HepG2 (cell line): Measurements from ENCODE around the gene EIF5A. TPM values are rescaled to one million over a fixed set of nuclear protein-coding genes. Genes with fewer than 3 reads are reported as not detected.

ENCODE experiments used
- ATAC-seq: fragments of 200-7000 bp; cut with Tn5 transposase; 3 replicates; pipeline ENCODE4 v1.9.1; 2020; ENCODE audit warnings: mild to moderate bottlenecking, moderate library complexity
- BruUV-seq: library from RNA; stranded (reverse); fragments of 400-500 nt; replicated peaks from 2 replicates; lab custom pipeline; 2021; lab: Mats Ljungman, UMichigan
- CTCF ChIA-PET: fragments of 300-600 bp; formaldehyde crosslinking; extraction: SDS; loops from one replicate; lab custom pipeline; 2021; ENCODE audit warnings: low total read pairs, inconsistent platforms, low intra/inter-chr PET ratio; lab: Yijun Ruan, JAX
- POLR2A ChIA-PET: fragments of 350-600 bp; sonication (Branson Sonifier 250); formaldehyde crosslinking; loops from one replicate; lab custom pipeline; 2020; ENCODE audit warnings: antibody characterized with exemption, inconsistent platforms; lab: Yijun Ruan, JAX
- DNase-seq: peaks from one replicate; pipeline ENCODE4 v3.0.0-alpha.2; 2015; ENCODE audit warnings: low spot score
- FAIRE-seq: peaks from 3 replicates; lab custom pipeline; 2011; peaks lifted over from hg19 to GRCh38; lab: Jason Lieb, UNC
- H2AFZ ChIP-seq: one replicate; pipeline ENCODE4 v1.6.1; 2011; ENCODE audit warnings: low read length, inconsistent platforms
- H3K27ac ChIP-seq: fragments of 300-600 bp; 3 replicates; pipeline ENCODE4 v1.8.0; 2011; ENCODE audit warnings: mixed run types, mild to moderate bottlenecking, mixed read lengths, low read length, inconsistent platforms; ENCODE audit not compliant: insufficient read depth; ENCODE audit errors: extremely low read length
- H3K27me3 ChIP-seq, 2 experiments: fragments of 200-600 bp in 1 of 2; 2 replicates in 1 of 2; 3 replicates in 1 of 2; pipeline versions ENCODE4 v1.6.0 to v1.8.0; 2011; ENCODE audit warnings: low read length in 2 of 2, mild to moderate bottlenecking in 2 of 2, moderate library complexity in 2 of 2, inconsistent platforms in 1 of 2; ENCODE audit not compliant: insufficient read depth in 2 of 2, control insufficient read depth in 1 of 2
- H3K36me3 ChIP-seq, 2 experiments: fragments of 200-600 bp in 1 of 2; replicated peaks in 1 of 2; 2 replicates in 1 of 2; 3 replicates in 1 of 2; pipeline versions ENCODE4 v1.5.1 to v1.8.0; 2011; ENCODE audit warnings: low read length in 2 of 2, inconsistent platforms in 1 of 2; ENCODE audit not compliant: insufficient read depth in 2 of 2, control insufficient read depth in 1 of 2
- H3K4me1 ChIP-seq: 2 replicates; pipeline ENCODE4 v1.5.1; 2012; ENCODE audit warnings: low read length, inconsistent platforms; ENCODE audit not compliant: insufficient read depth
- H3K4me2 ChIP-seq: 2 replicates; pipeline ENCODE4 v1.6.0; 2011; ENCODE audit warnings: low read depth, low read length, inconsistent platforms
- H3K4me3 ChIP-seq, 3 experiments: fragments of 200-600 bp in 1 of 3; sonication (generic), shearing (Covaris generic) in 1 of 3; replicated peaks in 1 of 3; 2 replicates each; pipeline ENCODE4 v1.5.1; 2011 to 2016; ENCODE audit warnings: low read length in 3 of 3, inconsistent platforms in 2 of 3, low read depth in 2 of 3, mild to moderate bottlenecking in 2 of 3, control low read depth in 1 of 3, mixed read lengths in 1 of 3; ENCODE audit not compliant: insufficient read depth in 1 of 3
- H3K79me2 ChIP-seq: one replicate; pipeline ENCODE4 v1.6.1; 2011; ENCODE audit warnings: low read length, inconsistent platforms; ENCODE audit not compliant: insufficient read depth
- H3K9ac ChIP-seq: 2 replicates; pipeline ENCODE4 v1.6.0; 2011; ENCODE audit warnings: mild to moderate bottlenecking, low read depth, low read length, inconsistent platforms; ENCODE audit not compliant: insufficient read depth
- H3K9me3 ChIP-seq: 2 replicates; pipeline ENCODE4 v1.5.1; 2012; ENCODE audit warnings: mild to moderate bottlenecking, low read length
- H4K20me1 ChIP-seq: 2 replicates; pipeline ENCODE4 v1.6.0; 2011; ENCODE audit warnings: inconsistent platforms, mild to moderate bottlenecking, low read length, moderate library complexity; ENCODE audit not compliant: insufficient read depth
- ARHGAP35 ChIP-seq: sonication (generic); formaldehyde crosslinking; IDR thresholded peaks from 2 replicates; pipeline ENCODE4 v1.9.0; 2022; ENCODE audit warnings: mild to moderate bottlenecking, inconsistent platforms, moderate library complexity, missing genetic modification reagents, borderline replicate concordance
- ARID4A ChIP-seq: sonication (generic); formaldehyde crosslinking; IDR thresholded peaks from 2 replicates; pipeline ENCODE4 v1.5.0; 2020; ENCODE audit warnings: mild to moderate bottlenecking, missing genetic modification reagents, borderline replicate concordance
- CEBPG ChIP-seq: IDR thresholded peaks from 2 replicates; pipeline ENCODE4 v1.6.1; 2016
- HOXA9 ChIP-seq: sonication (generic); formaldehyde crosslinking; IDR thresholded peaks from 2 replicates; pipeline ENCODE4 v1.8.1; 2022; ENCODE audit warnings: missing genetic modification reagents, mild to moderate bottlenecking, moderate library complexity, borderline replicate concordance
- POLR2A ChIP-seq, 2 experiments: IDR thresholded peaks; 2 replicates each; pipeline ENCODE4 v1.6.1; 2011; ENCODE audit warnings: low read depth in 2 of 2, low read length in 2 of 2, mild to moderate bottlenecking in 1 of 2, moderate library complexity in 1 of 2; ENCODE audit not compliant: insufficient read depth in 1 of 2
- ZFYVE20 ChIP-seq: sonication (generic); formaldehyde crosslinking; IDR thresholded peaks from 2 replicates; pipeline ENCODE4 v1.8.0; 2023; ENCODE audit warnings: low read depth, mild to moderate bottlenecking, moderate library complexity, missing genetic modification reagents, borderline replicate concordance
- ZSCAN9 ChIP-seq: IDR thresholded peaks from 2 replicates; pipeline ENCODE4 v1.6.1; 2016; ENCODE audit warnings: borderline replicate concordance
- WGBS: methylation state at CpG from one replicate; pipeline ENCODE4 v1.1.6; 2017; ENCODE audit warnings: low lambda C conversion rate; 5-methylcytosine and 5-hydroxymethylcytosine counted together
- in situ Hi-C: cut with HindIII; loops from 2 replicates; pipeline ENCODE4 v1.10.0; 2017; ENCODE audit warnings: low pct_unique_long_range_greater_than_20kb; ENCODE audit not compliant: extremely low pct_ligation_motif_present
- intact Hi-C: fragments of 100-400 bp; cut with micrococcal nuclease; formaldehyde crosslinking; loops from one replicate; pipeline ENCODE4 v1.10.0; 2022; ENCODE audit not compliant: unreplicated experiment
- polyA plus RNA-seq, 8 experiments: library from polyadenylated mRNA; depleted of rRNA in 3 of 8; stranded (reverse) in 7 of 8; unstranded in 1 of 8; fragments of >200 nt; fragmentation: Illumina TruSeq in 4 of 8; extraction: Trizol in 4 of 8; gene quantifications; 2 replicates each; pipeline versions ENCODE4 v1.2.1 to v1.2.3, GENCODE V29; 2011 to 2016; ENCODE audit warnings: low read depth in 4 of 8, missing spikeins in 1 of 8, mixed read lengths in 1 of 8; ENCODE audit not compliant: insufficient read depth in 1 of 8
- total RNA-seq, 5 experiments: library from RNA; depleted of rRNA; stranded (reverse); fragments of >200 nt; fragmentation: Illumina TruSeq; extraction: Trizol; gene quantifications; 2 replicates each; pipeline ENCODE4 v1.2.3, GENCODE V29; 2016; ENCODE audit warnings: low read depth in 1 of 5
- TF ChIP-seq, protein P1 (sequence below): sonication (generic); formaldehyde crosslinking; IDR thresholded peaks from 2 replicates; pipeline ENCODE4 v1.5.0; 2020; ENCODE audit warnings: mild to moderate bottlenecking, missing genetic modification reagents, borderline replicate concordance

EIF5A gene
- total and polyA plus RNA-seq, 2 of the 13 experiments (the other 11 are each of a cell fraction or from before 2014, with no cell fraction given) = 319 to 337 TPM

DNA sequence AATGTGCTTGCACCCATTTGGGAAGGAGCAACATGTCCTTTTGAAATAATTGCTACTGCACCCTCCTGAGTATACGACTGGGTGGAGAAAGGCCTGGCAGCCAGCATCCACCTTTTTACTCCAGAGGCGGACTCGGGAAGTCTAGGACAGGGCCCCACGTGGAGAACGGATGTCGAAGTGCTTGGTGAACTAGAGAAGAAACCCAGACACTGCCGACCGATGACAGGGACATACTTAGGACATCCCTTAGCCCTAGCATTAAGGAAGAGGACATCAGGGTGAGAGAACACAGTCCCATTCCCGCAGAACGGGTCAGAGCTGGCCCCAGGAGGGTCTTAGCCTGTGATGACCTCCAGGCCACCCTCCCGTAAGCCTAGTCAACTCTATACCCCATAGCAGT is 16.7 kb upstream of the EIF5A start (continued):
- TF ChIP-seq ZFYVE20 (CRISPR knock-in tag) = no peak
- TF ChIP-seq, all 625 proteins: peak for 0

DNA sequence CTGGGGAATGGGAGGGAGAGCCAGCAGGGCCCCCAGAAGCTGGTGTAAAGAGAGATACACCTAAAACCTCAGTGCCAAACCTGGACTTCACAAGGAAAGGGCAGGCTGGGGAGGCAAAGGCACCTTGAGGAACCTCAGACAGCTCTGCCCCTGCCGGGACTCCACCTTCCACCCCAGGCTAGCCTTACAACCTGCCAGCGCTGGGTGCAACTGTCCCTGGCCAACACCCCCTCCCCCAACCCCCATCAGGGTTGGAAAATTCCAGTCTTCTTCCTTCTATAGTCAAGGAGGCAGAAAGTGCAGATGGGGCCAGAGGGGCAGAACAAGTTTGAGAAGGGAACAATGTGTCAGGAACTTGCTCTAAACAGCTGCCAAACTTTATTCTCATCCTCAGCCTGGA is 15.2 kb upstream of the EIF5A start:
- POLR2A ChIA-PET = interaction anchor here (3.7 kb wide), 1 partner anchor 10 kb away, joined by 35 read pairs; the partner anchor contains the start of gene SLC2A4
- BruUV-seq = no TSS peak

DNA sequence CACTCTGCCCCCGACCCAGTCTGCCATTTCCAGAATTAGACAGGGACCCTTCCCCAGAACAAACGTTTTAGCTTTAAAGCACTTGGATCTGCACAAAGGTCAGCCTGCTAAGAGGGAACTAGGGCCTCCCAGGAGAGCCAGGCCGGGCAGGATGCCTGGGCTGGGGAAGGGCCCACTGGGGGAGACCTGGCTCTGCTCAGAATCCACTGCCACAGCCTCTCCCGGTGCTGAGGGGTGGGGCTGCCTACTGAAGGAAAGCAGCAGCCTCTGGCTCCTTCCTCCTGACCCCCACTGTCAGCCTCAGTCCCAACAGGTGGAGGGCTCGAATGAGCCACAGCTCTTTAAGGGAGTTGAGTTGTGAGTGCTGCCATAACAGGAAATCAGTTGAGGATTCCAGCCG is 14.7 kb upstream of the EIF5A start:
- Histone ChIP-seq H3K9ac (no peak overlapping the region; the same call in 1 of the 2 replicates), H3K27me3 (peaks cover 0 to 11% of the 10 kb centered on the region in 2 experiments; a peak in 2 of 5 replicates), H3K27ac (no peak overlapping the region), H3K79me2 (no peaks in the 10 kb centered on the region), H3K4me3 (peak overlapping the region in 2 of 3 experiments; percentile 29 to 54; a peak in 2 of 6 replicates), H4K20me1 (no peaks in the 10 kb centered on the region), H3K9me3 (no peaks in the 10 kb centered on the region), H3K4me2 (peak overlapping the region; percentile 75), H3K36me3 (no peaks in the 10 kb centered on the region), H2AFZ (no peak overlapping the region), H3K4me1 (peaks cover 41% of the 10 kb centered on the region)
- CTCF ChIA-PET = interaction anchor here (1.1 kb wide), 1 partner anchor 12 kb away, joined by 3 read pairs; no protein-coding TSS in a partner anchor
- BruUV-seq = no TSS peak
- ATAC-seq (peak; percentile 47), FAIRE-seq (no peak), DNase-seq (no peak)
- 0% methylated on average over 4 of the region's 6 CpGs for WGBS
- intact Hi-C loops (loop anchor here (1.0 kb wide), 1 partner anchor 38 kb away; no protein-coding TSS in a partner anchor), in situ Hi-C loops (no loop called here)
- POLR2A ChIA-PET = interaction anchor here (1.6 to 3.7 kb wide), 3 partner anchors 11 to 247 kb away, joined by 3 to 35 read pairs (median 5); partner anchors contain the start of gene SLC2A4
- TF ChIP-seq, protein P1, sequence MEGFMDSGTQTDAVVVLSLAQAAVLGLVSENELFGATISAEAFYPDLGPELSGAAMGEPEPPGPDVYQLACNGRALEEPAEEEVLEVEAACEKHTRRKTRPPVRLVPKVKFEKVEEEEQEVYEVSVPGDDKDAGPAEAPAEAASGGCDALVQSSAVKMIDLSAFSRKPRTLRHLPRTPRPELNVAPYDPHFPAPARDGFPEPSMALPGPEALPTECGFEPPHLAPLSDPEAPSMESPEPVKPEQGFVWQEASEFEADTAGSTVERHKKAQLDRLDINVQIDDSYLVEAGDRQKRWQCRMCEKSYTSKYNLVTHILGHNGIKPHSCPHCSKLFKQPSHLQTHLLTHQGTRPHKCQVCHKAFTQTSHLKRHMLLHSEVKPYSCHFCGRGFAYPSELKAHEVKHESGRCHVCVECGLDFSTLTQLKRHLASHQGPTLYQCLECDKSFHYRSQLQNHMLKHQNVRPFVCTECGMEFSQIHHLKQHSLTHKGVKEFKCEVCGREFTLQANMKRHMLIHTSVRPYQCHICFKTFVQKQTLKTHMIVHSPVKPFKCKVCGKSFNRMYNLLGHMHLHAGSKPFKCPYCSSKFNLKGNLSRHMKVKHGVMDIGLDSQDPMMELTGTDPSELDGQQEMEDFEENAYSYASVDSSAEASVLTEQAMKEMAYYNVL (CRISPR knock-in tag) = 0 out of 2 replicates have a peak, but pooled peaks have one; percentile 14
- no peak for TF ChIP-seq ARHGAP35 (CRISPR knock-in tag)
- TF ChIP-seq ARID4A (CRISPR knock-in tag) = peak; percentile 32; the same call in 1 of the 2 replicates
- TF ChIP-seq CEBPG = no peak
- TF ChIP-seq HOXA9 (CRISPR knock-in tag) = no peak

More for the DNA sequence above, 15.2 kb upstream of the EIF5A start:
- Histone ChIP-seq H4K20me1 (no peaks in the 10 kb centered on the region), H3K4me3 (peak overlapping the region in 2 of 3 experiments; percentile 29 to 54; a peak in 1 of 6 replicates), H2AFZ (no peak overlapping the region), H3K9ac (no peak overlapping the region), H3K4me2 (peak overlapping the region; percentile 75; the same call in 1 of the 2 replicates), H3K4me1 (peaks cover 41% of the 10 kb centered on the region), H3K79me2 (no peaks in the 10 kb centered on the region), H3K27ac (no peak overlapping the region), H3K36me3 (no peaks in the 10 kb centered on the region), H3K27me3 (peaks cover 0 to 11% of the 10 kb centered on the region in 2 experiments; a peak in 2 of 5 replicates), H3K9me3 (no peaks in the 10 kb centered on the region)
- WGBS = no CpG with 5 or more reads among the region's 2 CpGs
- FAIRE-seq = no peak
- TF ChIP-seq ZSCAN9 (CRISPR knock-in tag) (no peak), POLR2A (IDR thresholded peaks at IDR 0.05; ENCODE audit: insufficient read depth in 1 of 2, low read depth in 2 of 2, low read length in 2 of 2) (0 out of 4 replicates have a peak, but pooled peaks of 1 of the 2 experiments have one; percentile 15)
- CTCF ChIA-PET = interaction anchor here (1.1 kb wide), 1 partner anchor 12 kb away, joined by 3 read pairs; no protein-coding TSS in a partner anchor
- in situ Hi-C loops = no loop called here
- ATAC-seq = no peak
- DNase-seq = no peak
- intact Hi-C loops = loop anchor here (1.0 kb wide), 1 partner anchor 38 kb away; no protein-coding TSS in a partner anchor
